Tibial nerve (tissue), 3 donors: Measurements from ENCODE around the gene TMEM200C.

ENCODE experiments used
- EP300 ChIP-seq, 2 donors: sonication (generic); formaldehyde crosslinking; IDR thresholded peaks; one replicate each; pipeline ENCODE4 v1.6.1; 2017; ENCODE audit warnings: antibody characterized with exemption in 2 of 2, mild to moderate bottlenecking in 1 of 2
- POLR2A ChIP-seq, 2 donors: fragments of 450-650 bp; IDR thresholded peaks; one replicate each; pipeline ENCODE4 v1.6.1; 2017; ENCODE audit warnings: antibody characterized with exemption in 2 of 2, mild to moderate bottlenecking in 2 of 2, moderate library complexity in 2 of 2

DNA sequence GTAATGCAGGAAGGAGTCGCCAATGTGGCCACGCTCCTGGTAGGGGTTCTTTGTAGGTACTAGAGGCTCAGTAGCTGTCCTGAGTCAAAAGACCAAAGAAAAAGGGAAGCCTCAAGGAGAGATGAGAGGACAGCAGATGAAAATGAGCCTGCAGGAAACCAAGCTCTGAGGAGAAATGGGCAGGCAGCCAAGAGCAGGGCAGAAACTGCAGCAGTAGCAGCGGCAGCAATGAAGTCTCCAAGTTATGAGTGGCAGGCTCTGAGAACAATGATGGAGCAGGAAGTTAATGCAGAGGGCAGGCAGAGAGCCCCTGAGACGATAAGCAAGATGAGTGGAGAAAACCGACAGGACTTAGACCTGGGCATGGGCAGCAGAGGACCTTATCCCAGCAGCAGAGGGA is 48.2 kb upstream of the TMEM200C start:
- TF ChIP-seq POLR2A (IDR thresholded peaks at IDR 0.05) (no peak), EP300 (IDR thresholded peaks at IDR 0.05) (no peak)
